ENCODE data around the gene COL18A1.
"Not testable (repeated sequence)": the region's sequence is repeated elsewhere in the genome, so short reads cannot be mapped to it uniquely, and the experiment has no call there.

The COL18A1 gene

GRCh38 chr21:45522381-45522780, 117.4 kb downstream of the COL18A1 start:
- DNase-seq (ENCODE audit: low spot score) = no peak

- DNase-seq (ENCODE audit: low spot score) = no peak
These were observed 118.0 kb downstream of the COL18A1 start for GRCh38 chr21:45522986-45523385.

DNA sequence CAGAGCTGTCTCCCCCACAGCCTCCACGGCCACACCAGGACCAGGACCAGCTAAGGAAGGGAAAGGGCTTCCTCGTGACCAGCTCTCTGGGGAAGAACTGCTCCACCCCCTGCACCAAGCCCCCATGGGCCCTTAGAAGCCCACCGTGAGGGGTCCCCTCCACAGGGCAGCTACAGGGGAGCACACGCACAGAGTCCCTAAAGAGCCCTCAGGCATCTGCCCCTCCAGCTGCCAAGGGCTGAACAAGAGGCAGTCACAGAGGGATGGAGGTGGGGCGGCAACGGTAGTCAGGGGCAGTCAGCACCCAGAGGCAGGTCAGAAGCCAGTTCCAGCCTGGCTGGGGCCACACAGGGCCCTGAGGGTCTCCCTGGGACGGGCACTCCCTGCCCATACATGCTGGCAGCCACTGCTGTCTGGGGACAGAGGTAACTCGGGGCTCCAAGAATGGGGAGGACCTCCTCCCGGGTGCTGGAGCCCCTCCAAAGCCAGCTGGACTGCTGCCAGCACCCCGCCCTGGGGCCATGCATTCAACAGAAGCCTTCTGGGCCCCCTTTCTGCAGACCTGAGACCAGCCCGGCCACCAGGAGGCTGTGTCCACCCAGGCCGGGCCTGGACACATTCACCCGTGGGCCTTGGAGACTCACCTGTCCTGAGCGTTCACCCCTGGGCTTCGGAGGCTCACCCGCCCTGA, 118.6 kb downstream of the COL18A1 start:
- no peak for DNase-seq (ENCODE audit: low spot score)

DNA sequence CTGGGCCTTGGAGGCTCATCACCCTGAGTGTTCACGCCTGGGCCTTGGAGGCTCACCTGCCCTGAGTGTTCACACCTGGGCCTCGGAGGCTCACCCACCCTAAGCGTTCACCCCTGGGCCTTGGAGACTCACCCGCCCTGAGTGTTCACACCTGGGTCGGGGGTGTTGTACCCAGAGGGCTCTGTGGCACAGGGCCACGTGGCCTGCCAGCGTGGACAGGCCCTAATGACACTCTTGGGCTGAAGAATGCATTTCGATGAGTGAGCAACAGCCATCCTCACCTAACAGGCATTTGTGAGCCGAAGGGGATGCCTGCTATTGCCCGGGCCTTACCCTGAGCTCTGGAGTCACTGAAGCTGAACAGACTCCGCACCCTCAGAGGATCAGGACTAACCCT, 119.8 kb downstream of the COL18A1 start:
- DNase-seq (ENCODE audit: low spot score) = no peak

- DNase-seq (ENCODE audit: low spot score) = no peak
These were observed 120.4 kb downstream of the COL18A1 start for GRCh38 chr21:45525153-45525909.

- DNase-seq (ENCODE audit: low spot score) = no peak
These were observed 120.9 kb downstream of the COL18A1 start for GRCh38 chr21:45525910-45526306.

DNA sequence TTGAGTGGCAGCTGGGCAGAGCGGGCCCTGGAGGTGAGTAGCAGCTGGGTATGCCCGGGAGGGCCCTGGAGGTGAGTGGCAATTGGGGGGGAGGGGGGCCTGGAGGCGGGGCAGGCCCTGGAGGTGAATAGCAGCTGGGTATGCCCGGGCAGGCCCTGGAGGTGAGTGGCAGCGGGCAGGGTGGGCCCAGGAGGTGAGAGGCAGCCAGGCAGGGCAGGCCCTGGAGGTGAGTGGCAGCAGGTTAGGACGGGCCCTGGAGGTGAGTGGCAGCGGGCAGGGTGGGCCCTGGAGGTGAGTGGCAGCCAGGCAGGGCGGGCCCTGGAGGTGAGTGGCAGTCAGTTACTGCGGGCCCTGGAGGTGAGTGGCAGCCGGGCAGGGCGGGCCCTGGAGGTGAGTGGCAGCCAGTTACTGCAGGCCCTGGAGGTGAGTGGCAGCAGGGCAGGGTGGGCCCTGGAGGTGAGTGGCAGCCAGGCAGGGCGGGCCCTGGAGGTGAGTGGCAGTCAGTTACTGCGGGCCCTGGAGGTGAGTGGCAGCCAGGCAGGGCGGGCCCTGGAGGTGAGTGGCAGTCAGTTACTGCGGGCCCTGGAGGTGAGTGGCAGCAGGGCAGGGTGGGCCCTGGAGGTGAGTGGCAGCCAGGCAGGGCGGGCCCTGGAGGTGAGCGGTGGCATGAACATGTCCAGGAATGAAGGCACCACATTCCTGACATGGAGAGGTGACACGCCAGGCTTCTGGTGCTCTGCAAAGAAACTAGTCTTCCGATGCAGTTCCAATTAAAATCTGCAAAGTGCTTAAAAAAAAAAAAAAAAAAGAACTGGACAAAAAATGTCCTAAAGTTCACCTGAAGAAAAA, 122.4 kb downstream of the COL18A1 start:
- not testable (repeated sequence) for DNase-seq (ENCODE audit: low spot score)

- DNase-seq (ENCODE audit: low spot score) = no peak
These were observed 123.2 kb downstream of the COL18A1 start for GRCh38 chr21:45528028-45528705.

DNA sequence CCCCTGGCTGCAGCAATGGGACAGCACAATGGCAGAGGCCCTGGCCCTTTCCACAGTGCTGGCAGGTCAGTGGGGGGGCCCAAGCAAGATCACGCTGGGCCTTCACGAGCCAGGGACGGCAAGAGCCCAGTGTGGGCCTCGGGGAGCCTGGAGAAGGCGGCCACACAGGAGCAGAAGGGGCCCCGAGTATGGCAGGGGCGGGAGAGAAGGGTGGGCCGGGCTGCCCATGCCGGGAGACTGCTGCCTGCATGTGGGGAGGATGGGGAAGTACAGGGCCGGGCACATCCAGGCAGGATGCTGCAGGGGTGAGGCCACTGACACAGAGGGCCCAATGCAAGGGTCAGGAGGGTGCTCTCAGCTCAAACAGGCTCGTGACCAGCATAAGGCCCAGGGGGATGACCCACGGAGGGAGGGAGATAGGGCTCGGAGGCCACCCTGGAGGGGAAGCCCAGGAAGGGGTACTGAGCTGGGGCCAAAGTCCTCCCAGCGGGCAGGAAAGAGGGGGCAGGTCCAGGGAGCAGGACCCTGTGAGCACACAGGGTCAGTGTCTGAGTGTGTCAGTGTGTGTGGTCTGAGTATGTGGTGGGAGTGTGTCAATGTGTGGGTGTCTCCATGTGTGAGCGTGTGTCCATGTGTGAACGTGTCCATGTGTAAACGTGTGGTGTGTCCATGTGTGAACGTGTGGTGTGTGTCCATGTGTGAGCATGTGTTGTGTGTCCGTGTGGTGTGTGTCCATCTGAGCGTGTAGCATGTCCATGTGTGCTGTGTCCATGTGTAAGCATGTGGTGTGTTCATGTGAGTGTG, 124.2 kb downstream of the COL18A1 start:
- DNase-seq (ENCODE audit: low spot score) = no peak

GRCh38 chr21:45529785-45530422, 124.9 kb downstream of the COL18A1 start:
- DNase-seq (ENCODE audit: low spot score) = no peak

DNA sequence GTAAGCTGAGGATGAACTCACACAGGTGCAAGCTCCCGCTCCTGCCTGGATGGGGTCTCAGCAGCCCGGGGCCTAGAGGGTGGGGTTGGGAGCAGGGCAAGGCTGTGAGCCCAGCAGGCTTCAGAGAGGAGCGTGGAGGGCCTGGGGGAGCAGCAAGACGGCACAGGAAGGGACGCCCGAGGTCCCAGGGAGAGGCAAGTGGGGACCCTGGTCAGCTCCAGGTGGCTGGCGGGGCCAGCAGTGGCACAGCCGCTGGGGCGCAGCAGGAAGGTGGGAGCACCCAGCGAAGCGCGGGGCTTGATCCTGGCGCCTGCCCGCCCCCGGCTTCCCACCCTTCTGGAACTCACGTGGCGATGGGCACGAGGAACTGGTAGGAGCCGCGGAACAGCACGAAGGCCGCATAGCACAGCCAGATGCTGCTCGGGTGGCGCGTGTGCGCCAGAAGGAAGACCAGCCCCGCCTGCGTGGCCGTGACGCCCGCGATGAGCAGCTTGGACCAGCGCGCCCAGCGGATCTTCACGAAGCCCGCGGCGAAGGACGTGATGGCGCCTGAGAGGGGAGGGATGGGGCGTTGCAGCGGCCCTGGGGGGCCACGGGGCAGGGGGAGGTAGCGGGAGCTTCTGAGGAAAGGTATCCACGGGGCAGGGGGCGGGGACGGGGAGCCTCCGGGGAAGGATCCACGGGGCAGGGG, 125.6 kb downstream of the COL18A1 start:
- DNase-seq (ENCODE audit: low spot score) = no peak

DNA sequence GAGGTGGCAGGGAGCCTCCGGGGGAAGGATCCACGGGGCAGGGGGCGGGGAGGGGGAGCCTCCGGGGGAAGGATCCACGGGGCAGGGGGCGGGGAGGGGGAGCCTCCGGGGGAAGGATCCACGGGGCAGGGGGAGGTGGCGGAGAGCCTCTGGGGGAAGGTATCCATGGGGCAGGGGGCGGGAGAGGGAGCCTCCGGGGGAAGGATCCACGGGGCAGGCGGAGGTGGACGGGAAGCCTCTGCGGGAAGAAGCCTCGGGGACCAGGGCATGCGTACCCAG, 126.1 kb downstream of the COL18A1 start:
- DNase-seq (ENCODE audit: low spot score) = not testable (repeated sequence)

- no peak for DNase-seq (ENCODE audit: low spot score)
These were observed 126.6 kb downstream of the COL18A1 start for GRCh38 chr21:45531393-45532215.

GRCh38 chr21:45532826-45533360, 127.9 kb downstream of the COL18A1 start:
- DNase-seq (ENCODE audit: low spot score) = no peak

GRCh38 chr21:45533361-45533845, 128.4 kb downstream of the COL18A1 start:
- no peak for DNase-seq (ENCODE audit: low spot score)

- no peak for DNase-seq (ENCODE audit: low spot score)
These were observed 129.1 kb downstream of the COL18A1 start for GRCh38 chr21:45533846-45534635.

GRCh38 chr21:45534636-45535331, 129.8 kb downstream of the COL18A1 start:
- DNase-seq (ENCODE audit: low spot score) = no peak

Measured in SW480 (cell line).